H9 (cell line): ENCODE data around the gene EXOC2. TPM values are rescaled to one million over a fixed set of nuclear protein-coding genes. Genes with fewer than 3 reads are reported as not detected.

ENCODE experiments used
- DNase-seq: peaks from one replicate; pipeline ENCODE4 v3.0.0-alpha.2; 2017
- H2AFZ ChIP-seq: one replicate; pipeline ENCODE4 v1.6.1; 2013; ENCODE audit warnings: mild to moderate bottlenecking, low read length, control low read depth, moderate library complexity
- H2AK5ac ChIP-seq: 2 replicates; pipeline ENCODE4 v1.6.1; 2013; ENCODE audit warnings: low read length, control low read depth, mixed read lengths; ENCODE audit not compliant: insufficient read length
- H2BK120ac ChIP-seq: one replicate; pipeline ENCODE4 v1.6.1; 2013; ENCODE audit warnings: low read depth, mild to moderate bottlenecking, low read length, control low read depth, inconsistent platforms; ENCODE audit not compliant: poor library complexity, severe bottlenecking
- H2BK12ac ChIP-seq: 2 replicates; pipeline ENCODE4 v1.6.1; 2013; ENCODE audit warnings: low read length, control low read depth, mixed read lengths, low read depth; ENCODE audit not compliant: insufficient read length
- H2BK15ac ChIP-seq: 2 replicates; pipeline ENCODE4 v1.6.1; 2013; ENCODE audit warnings: low read depth, low read length, control low read depth
- H2BK20ac ChIP-seq: one replicate; pipeline ENCODE4 v1.6.1; 2013; ENCODE audit warnings: low read depth, mild to moderate bottlenecking, low read length, control low read depth, inconsistent platforms; ENCODE audit not compliant: poor library complexity, severe bottlenecking
- H2BK5ac ChIP-seq: 2 replicates; pipeline ENCODE4 v1.6.1; 2013; ENCODE audit warnings: low read length, control low read depth, mixed read lengths; ENCODE audit not compliant: insufficient read length
- H3K14ac ChIP-seq: 2 replicates; pipeline ENCODE4 v1.6.1; 2013; ENCODE audit warnings: low read length, control low read depth; ENCODE audit not compliant: insufficient read depth
- H3K18ac ChIP-seq: 2 replicates; pipeline ENCODE4 v1.6.1; 2013; ENCODE audit warnings: low read depth, mild to moderate bottlenecking, mixed read lengths, low read length, control low read depth; ENCODE audit not compliant: insufficient read length
- H3K23ac ChIP-seq: 2 replicates; pipeline ENCODE4 v1.6.1; 2013; ENCODE audit warnings: low read length, control low read depth, mixed read lengths, low read depth; ENCODE audit not compliant: insufficient read length
- H3K23me2 ChIP-seq: 2 replicates; pipeline ENCODE4 v1.6.1; 2013; ENCODE audit warnings: low read depth, mild to moderate bottlenecking, mixed read lengths, low read length, control low read depth; ENCODE audit not compliant: insufficient read length, poor library complexity, severe bottlenecking
- H3K27ac ChIP-seq: 2 replicates; pipeline ENCODE4 v1.5.1; 2013; ENCODE audit warnings: low read length, control low read depth, mixed read lengths, low read depth; ENCODE audit not compliant: insufficient read length
- H3K27me3 ChIP-seq: 2 replicates; pipeline ENCODE4 v1.6.1; 2013; ENCODE audit warnings: low read length, control low read depth, inconsistent platforms; ENCODE audit not compliant: insufficient read depth
- H3K4ac ChIP-seq: 2 replicates; pipeline ENCODE4 v1.6.1; 2013; ENCODE audit warnings: low read depth, mild to moderate bottlenecking, control low read depth, inconsistent platforms, low read length, moderate library complexity
- H3K4me1 ChIP-seq: 2 replicates; pipeline ENCODE4 v1.6.1; 2013; ENCODE audit warnings: low read length, control low read depth, inconsistent platforms; ENCODE audit not compliant: insufficient read depth
- H3K4me2 ChIP-seq: 2 replicates; pipeline ENCODE4 v1.6.1; 2013; ENCODE audit warnings: low read length, control low read depth, mixed read lengths; ENCODE audit not compliant: insufficient read length, insufficient read depth
- H3K56ac ChIP-seq: 2 replicates; pipeline ENCODE4 v1.6.1; 2013; ENCODE audit warnings: low read depth, mild to moderate bottlenecking, mixed read lengths, low read length, control low read depth; ENCODE audit not compliant: insufficient read length
- H3K79me1 ChIP-seq: 2 replicates; pipeline ENCODE4 v1.6.1; 2013; ENCODE audit warnings: low read depth, mild to moderate bottlenecking, moderate library complexity, low read length, control low read depth, inconsistent platforms; ENCODE audit not compliant: insufficient read depth, poor library complexity, severe bottlenecking
- H3K79me2 ChIP-seq: 2 replicates; pipeline ENCODE4 v1.6.1; 2013; ENCODE audit warnings: low read length, control low read depth, inconsistent platforms; ENCODE audit not compliant: insufficient read depth
- H3K9ac ChIP-seq: 2 replicates; pipeline ENCODE4 v1.6.1; 2013; ENCODE audit warnings: low read length, control low read depth, mixed read lengths; ENCODE audit not compliant: insufficient read length; ENCODE audit errors: extremely low read depth
- H3K9me3 ChIP-seq: one replicate; pipeline ENCODE4 v1.6.1; 2013; ENCODE audit warnings: low read depth, low read length, inconsistent platforms; ENCODE audit not compliant: control insufficient read depth
- H3T11ph ChIP-seq: one replicate; pipeline ENCODE4 v1.6.1; 2013; ENCODE audit warnings: mild to moderate bottlenecking, low read length, control low read depth, inconsistent platforms
- H4K20me1 ChIP-seq: one replicate; pipeline ENCODE4 v1.6.1; 2013; ENCODE audit not compliant: control insufficient read depth, insufficient read length, insufficient read depth
- H4K5ac ChIP-seq: 2 replicates; pipeline ENCODE4 v1.6.1; 2013; ENCODE audit warnings: low read depth, mild to moderate bottlenecking, mixed read lengths, low read length, control low read depth; ENCODE audit not compliant: insufficient read length
- H4K8ac ChIP-seq: replicated peaks from 2 replicates; pipeline ENCODE4 v1.6.1; 2013; ENCODE audit warnings: low read length, control low read depth, mixed read lengths, low read depth; ENCODE audit not compliant: insufficient read length
- H4K91ac ChIP-seq: 2 replicates; pipeline ENCODE4 v1.6.1; 2013; ENCODE audit warnings: low read depth, mild to moderate bottlenecking, moderate library complexity, mixed read lengths, low read length, control low read depth; ENCODE audit not compliant: insufficient read length
- H3K27ac Mint-ChIP-seq, 3 experiments: 2 replicates in 2 of 3; 3 replicates in 1 of 3; pipeline ENCODE4 v1.8.0; 2020 to 2021; ENCODE audit warnings: mixed read lengths in 3 of 3, mild to moderate bottlenecking in 1 of 3, moderate library complexity in 1 of 3
- H3K27me3 Mint-ChIP-seq: 2 replicates; pipeline ENCODE4 v1.8.0; 2021; ENCODE audit warnings: low read depth, mild to moderate bottlenecking, moderate library complexity, mixed read lengths
- H3K36me3 Mint-ChIP-seq, 3 experiments: 2 replicates in 2 of 3; 3 replicates in 1 of 3; pipeline ENCODE4 v1.8.0; 2020 to 2021; ENCODE audit warnings: low read depth in 3 of 3, mixed read lengths in 3 of 3; ENCODE audit not compliant: insufficient read depth in 1 of 3
- H3K4me1 Mint-ChIP-seq, 2 experiments: 2 replicates each; pipeline ENCODE4 v1.8.0; 2020; ENCODE audit warnings: mixed read lengths in 2 of 2
- H3K4me3 Mint-ChIP-seq, 2 experiments: 2 replicates in 1 of 2; 3 replicates in 1 of 2; pipeline ENCODE4 v1.8.0; 2020 to 2021; ENCODE audit warnings: mild to moderate bottlenecking in 2 of 2, mixed read lengths in 2 of 2, moderate library complexity in 1 of 2
- H3K9me3 Mint-ChIP-seq, 2 experiments: 2 replicates in 1 of 2; 3 replicates in 1 of 2; pipeline ENCODE4 v1.8.0; 2020; ENCODE audit warnings: mild to moderate bottlenecking in 2 of 2, mixed read lengths in 2 of 2, moderate library complexity in 1 of 2
- WGBS: extraction: QIAGEN DNeasy Blood & Tissue Kit; methylation state at CpG from one replicate; pipeline ENCODE4 v1.1.7; 2013; ENCODE audit warnings: missing lambda C conversion rate, low lambda C conversion rate, mixed read lengths; ENCODE audit not compliant: insufficient read length; ENCODE audit errors: extremely low coverage; 5-methylcytosine and 5-hydroxymethylcytosine counted together
- total RNA-seq: library from RNA; stranded (reverse); gene quantifications from 2 replicates; pipeline ENCODE4 v1.2.1, GENCODE V29; 2021
- TF ChIP-seq, protein P1 (sequence below): fragments of 200-600 bp; sonication (generic); conservative IDR thresholded peaks from 3 replicates; pipeline ENCODE4 v1.8.0; 2021; ENCODE audit warnings: antibody characterized with exemption, mild to moderate bottlenecking

EXOC2 gene
- total RNA-seq, 1 experiment from 2014 or later, result 29.9 TPM

DNA sequence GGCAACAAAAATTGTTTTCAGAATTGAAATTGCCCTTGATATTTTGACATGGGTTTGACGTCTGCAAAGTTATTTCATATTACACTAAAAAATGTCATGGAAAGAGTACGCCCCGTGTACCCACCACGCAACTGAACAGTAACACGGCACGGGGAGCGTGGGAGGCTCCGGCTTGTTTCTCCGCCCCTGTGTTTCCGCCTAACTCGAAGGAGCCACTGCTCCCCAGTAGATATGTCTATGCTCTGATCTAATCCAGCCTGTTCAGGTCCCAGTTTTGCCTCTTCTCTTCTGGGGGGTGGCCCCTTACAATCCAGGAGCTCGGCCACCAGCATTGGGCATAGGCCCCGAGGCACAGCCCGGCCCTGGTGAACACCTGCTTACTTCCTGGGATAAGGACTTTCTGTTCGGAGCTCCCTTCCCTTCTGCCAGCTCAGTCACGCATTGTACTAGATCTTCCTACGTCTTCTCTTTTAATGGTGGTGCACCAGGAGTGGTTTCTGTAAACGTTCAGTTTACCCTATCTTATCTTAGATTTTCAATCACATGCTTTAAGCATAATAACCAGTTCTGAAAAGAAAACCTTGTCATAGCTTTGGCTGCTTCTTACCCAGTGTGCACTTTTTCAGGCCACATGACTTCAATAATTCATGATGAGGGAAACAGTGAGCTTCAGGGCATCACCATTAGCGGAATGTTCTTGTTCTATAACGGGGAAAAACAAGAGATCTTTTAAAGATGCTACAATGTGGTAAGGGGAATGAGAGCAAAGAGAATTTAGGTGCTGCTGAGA is 43.9 kb upstream of the EXOC2 start:
- Mint-ChIP-seq H3K36me3 (peaks cover 0 to 1% (median 0%) of the 10 kb centered on the region in 3 experiments; a peak in 1 of 7 replicates), H3K27ac (no peak overlapping the region), H3K27me3 (peaks cover 1% of the 10 kb centered on the region), H3K4me3 (no peak overlapping the region), H3K4me1 (peaks cover 4% of the 10 kb centered on the region in 2 experiments), H3K9me3 (no peaks in the 10 kb centered on the region; a peak in 1 of 5 replicates)
- Histone ChIP-seq H3K9me3 (no peaks in the 10 kb centered on the region), H3K4me2 (no peak overlapping the region), H3K4ac (no peak overlapping the region), H4K91ac (no peak overlapping the region), H2BK12ac (no peak overlapping the region), H4K8ac (no peak overlapping the region), H4K20me1 (no peaks in the 10 kb centered on the region), H2BK5ac (no peak overlapping the region), H3K4me1 (no peaks in the 10 kb centered on the region), H2AK5ac (no peak overlapping the region), H3T11ph (no peak overlapping the region), H3K18ac (no peak overlapping the region), H2BK20ac (no peak overlapping the region), H3K23ac (no peak overlapping the region), H2BK15ac (no peak overlapping the region), H3K27me3 (no peaks in the 10 kb centered on the region), H3K79me1 (no peaks in the 10 kb centered on the region), H3K23me2 (no peaks in the 10 kb centered on the region), H2BK120ac (no peak overlapping the region), H3K14ac (no peak overlapping the region), H4K5ac (no peak overlapping the region), H3K9ac (no peak overlapping the region), H3K79me2 (no peaks in the 10 kb centered on the region), H3K56ac (no peak overlapping the region), H3K27ac (no peak overlapping the region), H2AFZ (no peak overlapping the region)
- TF ChIP-seq, protein P1, sequence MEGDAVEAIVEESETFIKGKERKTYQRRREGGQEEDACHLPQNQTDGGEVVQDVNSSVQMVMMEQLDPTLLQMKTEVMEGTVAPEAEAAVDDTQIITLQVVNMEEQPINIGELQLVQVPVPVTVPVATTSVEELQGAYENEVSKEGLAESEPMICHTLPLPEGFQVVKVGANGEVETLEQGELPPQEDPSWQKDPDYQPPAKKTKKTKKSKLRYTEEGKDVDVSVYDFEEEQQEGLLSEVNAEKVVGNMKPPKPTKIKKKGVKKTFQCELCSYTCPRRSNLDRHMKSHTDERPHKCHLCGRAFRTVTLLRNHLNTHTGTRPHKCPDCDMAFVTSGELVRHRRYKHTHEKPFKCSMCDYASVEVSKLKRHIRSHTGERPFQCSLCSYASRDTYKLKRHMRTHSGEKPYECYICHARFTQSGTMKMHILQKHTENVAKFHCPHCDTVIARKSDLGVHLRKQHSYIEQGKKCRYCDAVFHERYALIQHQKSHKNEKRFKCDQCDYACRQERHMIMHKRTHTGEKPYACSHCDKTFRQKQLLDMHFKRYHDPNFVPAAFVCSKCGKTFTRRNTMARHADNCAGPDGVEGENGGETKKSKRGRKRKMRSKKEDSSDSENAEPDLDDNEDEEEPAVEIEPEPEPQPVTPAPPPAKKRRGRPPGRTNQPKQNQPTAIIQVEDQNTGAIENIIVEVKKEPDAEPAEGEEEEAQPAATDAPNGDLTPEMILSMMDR, result no peak
- WGBS, result no CpG with 5 or more reads among the region's 20 CpGs
- no peak for DNase-seq
